Measurements from ENCODE around the gene CLEC9A.
"Not testable (repeated sequence)": the region's sequence is repeated elsewhere in the genome, so short reads cannot be mapped to it uniquely, and the experiment has no call there.

The CLEC9A gene

DNA sequence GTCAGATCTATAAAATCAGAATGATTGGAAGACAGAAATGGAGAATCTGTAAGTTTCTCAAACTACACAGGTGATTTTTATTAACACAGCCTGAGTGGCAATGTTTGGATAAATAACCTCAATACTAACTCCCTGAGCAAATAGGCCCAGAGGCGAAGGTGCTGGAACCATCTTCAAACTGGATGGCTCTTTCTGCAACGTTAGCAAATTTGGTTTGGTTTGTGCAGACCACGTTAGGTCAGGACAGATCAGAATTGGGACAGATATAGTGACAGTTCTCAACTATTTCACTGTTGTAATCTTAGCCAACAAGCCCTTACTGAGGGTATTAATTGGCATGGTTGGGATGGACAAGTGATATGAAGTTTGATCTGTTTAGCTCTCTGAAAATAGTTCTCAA is 9.1 kb upstream of the CLEC9A start:
- no peak for ATAC-seq
- TF ChIP-seq ZNF565 (CRISPR knock-in tag; conservative IDR thresholded peaks at IDR 0.05; ENCODE audit: low read depth) = no peak
- no peak for TF ChIP-seq ZFP30 (CRISPR knock-in tag; IDR thresholded peaks at IDR 0.05)
- TF ChIP-seq ZFP3 (CRISPR knock-in tag; IDR thresholded peaks at IDR 0.05) = no peak
- TF ChIP-seq BACH2 (CRISPR knock-in tag; IDR thresholded peaks at IDR 0.05; ENCODE audit: borderline replicate concordance) = no peak
- no peak for TF ChIP-seq ZNF70 (CRISPR knock-in tag; IDR thresholded peaks at IDR 0.05)
- no peak for TF ChIP-seq ZNF8 (CRISPR knock-in tag; IDR thresholded peaks at IDR 0.05)
- TF ChIP-seq ESRRG (CRISPR knock-in tag; IDR thresholded peaks at IDR 0.05) = no peak
- TF ChIP-seq, protein P1, sequence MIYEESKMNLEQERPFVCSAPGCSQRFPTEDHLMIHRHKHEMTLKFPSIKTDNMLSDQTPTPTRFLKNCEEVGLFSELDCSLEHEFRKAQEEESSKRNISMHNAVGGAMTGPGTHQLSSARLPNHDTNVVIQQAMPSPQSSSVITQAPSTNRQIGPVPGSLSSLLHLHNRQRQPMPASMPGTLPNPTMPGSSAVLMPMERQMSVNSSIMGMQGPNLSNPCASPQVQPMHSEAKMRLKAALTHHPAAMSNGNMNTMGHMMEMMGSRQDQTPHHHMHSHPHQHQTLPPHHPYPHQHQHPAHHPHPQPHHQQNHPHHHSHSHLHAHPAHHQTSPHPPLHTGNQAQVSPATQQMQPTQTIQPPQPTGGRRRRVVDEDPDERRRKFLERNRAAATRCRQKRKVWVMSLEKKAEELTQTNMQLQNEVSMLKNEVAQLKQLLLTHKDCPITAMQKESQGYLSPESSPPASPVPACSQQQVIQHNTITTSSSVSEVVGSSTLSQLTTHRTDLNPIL (CRISPR knock-in tag; IDR thresholded peaks at IDR 0.05; ENCODE audit: low read depth) = no peak
- no peak for TF ChIP-seq POU6F1 (CRISPR knock-in tag; IDR thresholded peaks at IDR 0.05; ENCODE audit: borderline replicate concordance, low read depth)
- TF ChIP-seq GLIS3 (CRISPR knock-in tag; IDR thresholded peaks at IDR 0.05) = no peak
- TF ChIP-seq ISL1 (CRISPR knock-in tag; IDR thresholded peaks at IDR 0.05) = no peak
- TF ChIP-seq CSDC2 (CRISPR knock-in tag; IDR thresholded peaks at IDR 0.05) = no peak

GRCh38 chr12:10025236-10025635 is 5.2 kb upstream of the CLEC9A start:
- no peak for TF ChIP-seq CSDC2 (CRISPR knock-in tag; IDR thresholded peaks at IDR 0.05)
- no peak for TF ChIP-seq ZFP30 (CRISPR knock-in tag; IDR thresholded peaks at IDR 0.05)
- TF ChIP-seq ZNF8 (CRISPR knock-in tag; IDR thresholded peaks at IDR 0.05) = no peak
- TF ChIP-seq ZNF565 (CRISPR knock-in tag; conservative IDR thresholded peaks at IDR 0.05; ENCODE audit: low read depth) = no peak
- no peak for TF ChIP-seq TCF4 (CRISPR knock-in tag; IDR thresholded peaks at IDR 0.05; ENCODE audit: borderline replicate concordance)
- no peak for TF ChIP-seq PPARA (CRISPR knock-in tag; IDR thresholded peaks at IDR 0.05; ENCODE audit: borderline replicate concordance)
- no peak for TF ChIP-seq ISL1 (CRISPR knock-in tag; IDR thresholded peaks at IDR 0.05)
- TF ChIP-seq, protein P2, sequence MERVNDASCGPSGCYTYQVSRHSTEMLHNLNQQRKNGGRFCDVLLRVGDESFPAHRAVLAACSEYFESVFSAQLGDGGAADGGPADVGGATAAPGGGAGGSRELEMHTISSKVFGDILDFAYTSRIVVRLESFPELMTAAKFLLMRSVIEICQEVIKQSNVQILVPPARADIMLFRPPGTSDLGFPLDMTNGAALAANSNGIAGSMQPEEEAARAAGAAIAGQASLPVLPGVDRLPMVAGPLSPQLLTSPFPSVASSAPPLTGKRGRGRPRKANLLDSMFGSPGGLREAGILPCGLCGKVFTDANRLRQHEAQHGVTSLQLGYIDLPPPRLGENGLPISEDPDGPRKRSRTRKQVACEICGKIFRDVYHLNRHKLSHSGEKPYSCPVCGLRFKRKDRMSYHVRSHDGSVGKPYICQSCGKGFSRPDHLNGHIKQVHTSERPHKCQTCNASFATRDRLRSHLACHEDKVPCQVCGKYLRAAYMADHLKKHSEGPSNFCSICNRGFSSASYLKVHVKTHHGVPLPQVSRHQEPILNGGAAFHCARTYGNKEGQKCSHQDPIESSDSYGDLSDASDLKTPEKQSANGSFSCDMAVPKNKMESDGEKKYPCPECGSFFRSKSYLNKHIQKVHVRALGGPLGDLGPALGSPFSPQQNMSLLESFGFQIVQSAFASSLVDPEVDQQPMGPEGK (CRISPR knock-in tag; IDR thresholded peaks at IDR 0.05; ENCODE audit: borderline replicate concordance) = no peak
- TF ChIP-seq ZNF70 (CRISPR knock-in tag; IDR thresholded peaks at IDR 0.05) = no peak
- TF ChIP-seq ESRRG (CRISPR knock-in tag; IDR thresholded peaks at IDR 0.05) = no peak
- TF ChIP-seq TOX (CRISPR knock-in tag; IDR thresholded peaks at IDR 0.05; ENCODE audit: borderline replicate concordance) = no peak
- no peak for TF ChIP-seq ARNTL (CRISPR knock-in tag; IDR thresholded peaks at IDR 0.05; ENCODE audit: borderline replicate concordance, low read depth)
- no peak for ATAC-seq

DNA sequence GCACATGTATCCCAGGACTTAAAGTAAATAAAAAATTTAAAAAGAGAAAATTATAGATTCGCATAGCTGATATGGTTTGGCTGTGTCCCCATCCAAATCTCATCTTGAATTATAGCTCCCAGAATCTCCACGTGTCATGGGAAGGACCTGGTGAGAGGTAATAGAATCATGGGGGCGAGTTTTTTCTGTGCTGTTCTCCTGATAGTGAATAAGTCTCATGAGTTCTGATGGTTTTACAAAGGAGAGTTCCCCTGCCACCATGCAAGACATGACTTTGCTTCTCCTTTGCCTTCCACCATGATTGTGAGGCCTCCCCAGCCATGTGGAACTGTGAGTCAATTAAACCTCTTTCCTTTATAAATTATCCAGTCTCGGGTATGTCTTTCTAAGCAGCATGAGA is 3.8 kb upstream of the CLEC9A start:
- ATAC-seq = not testable (repeated sequence)

DNA sequence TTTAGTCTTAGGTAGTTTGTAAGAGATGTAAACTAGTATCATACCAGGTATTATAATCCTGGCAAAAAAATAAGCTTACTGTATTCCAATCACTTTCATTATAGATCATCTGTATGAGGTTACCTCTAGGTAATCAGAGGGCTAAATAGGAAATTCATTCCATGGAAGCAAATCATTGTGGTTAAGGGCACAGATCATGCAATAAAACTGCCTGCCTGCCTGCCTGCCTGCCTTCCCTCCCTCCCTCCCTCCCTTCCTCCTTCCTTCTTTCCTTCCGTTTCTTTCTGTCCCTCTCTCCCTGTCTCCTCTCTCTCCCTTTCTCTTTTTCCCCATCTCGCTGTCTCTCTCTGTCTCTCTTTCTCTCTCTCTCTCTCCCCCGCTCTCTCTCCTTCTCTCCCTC is 3.2 kb upstream of the CLEC9A start:
- ATAC-seq = no peak
- TF ChIP-seq, protein P2 (CRISPR knock-in tag; IDR thresholded peaks at IDR 0.05; ENCODE audit: borderline replicate concordance) = no peak
- TF ChIP-seq ZNF8 (CRISPR knock-in tag; IDR thresholded peaks at IDR 0.05) (no peak), CSDC2 (CRISPR knock-in tag; IDR thresholded peaks at IDR 0.05) (no peak), ZFP3 (CRISPR knock-in tag; IDR thresholded peaks at IDR 0.05) (no peak), TCF4 (CRISPR knock-in tag; IDR thresholded peaks at IDR 0.05; ENCODE audit: borderline replicate concordance) (no peak), CSRNP3 (CRISPR knock-in tag; IDR thresholded peaks at IDR 0.05) (no peak), PPARA (CRISPR knock-in tag; IDR thresholded peaks at IDR 0.05; ENCODE audit: borderline replicate concordance) (no peak), ZNF565 (CRISPR knock-in tag; conservative IDR thresholded peaks at IDR 0.05; ENCODE audit: low read depth) (no peak), GLIS3 (CRISPR knock-in tag; IDR thresholded peaks at IDR 0.05) (no peak), POU6F1 (CRISPR knock-in tag; IDR thresholded peaks at IDR 0.05; ENCODE audit: borderline replicate concordance, low read depth) (no peak), OSR1 (CRISPR knock-in tag; IDR thresholded peaks at IDR 0.05) (no peak), ESRRG (CRISPR knock-in tag; IDR thresholded peaks at IDR 0.05) (no peak), ARNTL (CRISPR knock-in tag; IDR thresholded peaks at IDR 0.05; ENCODE audit: borderline replicate concordance, low read depth) (no peak)
- TF ChIP-seq, protein P3, sequence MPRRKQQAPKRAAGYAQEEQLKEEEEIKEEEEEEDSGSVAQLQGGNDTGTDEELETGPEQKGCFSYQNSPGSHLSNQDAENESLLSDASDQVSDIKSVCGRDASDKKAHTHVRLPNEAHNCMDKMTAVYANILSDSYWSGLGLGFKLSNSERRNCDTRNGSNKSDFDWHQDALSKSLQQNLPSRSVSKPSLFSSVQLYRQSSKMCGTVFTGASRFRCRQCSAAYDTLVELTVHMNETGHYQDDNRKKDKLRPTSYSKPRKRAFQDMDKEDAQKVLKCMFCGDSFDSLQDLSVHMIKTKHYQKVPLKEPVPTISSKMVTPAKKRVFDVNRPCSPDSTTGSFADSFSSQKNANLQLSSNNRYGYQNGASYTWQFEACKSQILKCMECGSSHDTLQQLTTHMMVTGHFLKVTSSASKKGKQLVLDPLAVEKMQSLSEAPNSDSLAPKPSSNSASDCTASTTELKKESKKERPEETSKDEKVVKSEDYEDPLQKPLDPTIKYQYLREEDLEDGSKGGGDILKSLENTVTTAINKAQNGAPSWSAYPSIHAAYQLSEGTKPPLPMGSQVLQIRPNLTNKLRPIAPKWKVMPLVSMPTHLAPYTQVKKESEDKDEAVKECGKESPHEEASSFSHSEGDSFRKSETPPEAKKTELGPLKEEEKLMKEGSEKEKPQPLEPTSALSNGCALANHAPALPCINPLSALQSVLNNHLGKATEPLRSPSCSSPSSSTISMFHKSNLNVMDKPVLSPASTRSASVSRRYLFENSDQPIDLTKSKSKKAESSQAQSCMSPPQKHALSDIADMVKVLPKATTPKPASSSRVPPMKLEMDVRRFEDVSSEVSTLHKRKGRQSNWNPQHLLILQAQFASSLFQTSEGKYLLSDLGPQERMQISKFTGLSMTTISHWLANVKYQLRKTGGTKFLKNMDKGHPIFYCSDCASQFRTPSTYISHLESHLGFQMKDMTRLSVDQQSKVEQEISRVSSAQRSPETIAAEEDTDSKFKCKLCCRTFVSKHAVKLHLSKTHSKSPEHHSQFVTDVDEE (CRISPR knock-in tag; IDR thresholded peaks at IDR 0.05) = no peak
- TF ChIP-seq, protein P1 (CRISPR knock-in tag; IDR thresholded peaks at IDR 0.05; ENCODE audit: low read depth) = no peak
